NCI-H1930 (cell line): Measurements from ENCODE around the gene FAF1.
"Not testable (repeated sequence)": the region's sequence is repeated elsewhere in the genome, so short reads cannot be mapped to it uniquely, and the experiment has no call there.

ENCODE experiments used
- DNase-seq, 2 experiments: peaks; one replicate each; lab custom pipeline; 2025; lab: John Stamatoyannopoulos, UW

FAF1 gene

DNA sequence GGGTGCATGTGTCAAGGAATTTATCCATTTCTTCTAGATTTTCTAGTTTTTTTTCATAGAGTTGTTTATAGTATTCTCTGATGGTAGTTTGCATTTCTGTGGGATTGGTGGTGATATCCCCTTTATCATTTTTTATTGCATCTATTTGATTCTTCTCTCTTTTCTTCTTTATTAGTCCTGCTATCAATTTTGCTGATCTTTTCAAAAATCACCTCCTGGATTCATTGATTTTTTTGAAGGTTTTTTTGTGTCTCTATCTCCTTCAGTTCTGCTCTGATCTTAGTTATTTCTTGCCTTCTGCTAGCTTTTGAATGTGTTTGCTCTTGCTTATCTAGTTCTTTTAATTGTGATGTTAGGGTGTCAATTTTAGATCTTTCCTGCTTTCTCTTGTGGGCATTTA lies 52.5 kb downstream of the FAF1 start:
- not testable (repeated sequence) for DNase-seq

DNA sequence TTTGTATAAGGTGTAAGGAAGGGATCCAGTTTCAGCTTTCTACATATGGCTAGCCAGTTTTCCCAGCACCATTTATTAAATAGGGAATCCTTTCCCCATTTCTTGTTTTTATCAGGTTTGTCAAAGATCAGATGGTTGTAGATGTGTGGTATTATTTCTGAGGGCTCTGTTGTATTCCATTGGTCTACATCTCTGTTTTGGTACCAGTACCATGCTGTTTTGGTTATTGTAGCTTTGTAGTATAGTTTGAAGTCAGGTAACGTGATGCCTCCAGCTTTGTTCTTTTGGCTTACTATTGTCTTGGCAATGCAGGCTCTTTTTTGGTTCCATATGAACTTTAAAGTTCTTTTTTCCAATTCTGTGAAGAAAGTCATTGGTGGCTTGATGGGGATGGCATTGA lies 54.0 kb downstream of the FAF1 start:
- not testable (repeated sequence) for DNase-seq

DNA sequence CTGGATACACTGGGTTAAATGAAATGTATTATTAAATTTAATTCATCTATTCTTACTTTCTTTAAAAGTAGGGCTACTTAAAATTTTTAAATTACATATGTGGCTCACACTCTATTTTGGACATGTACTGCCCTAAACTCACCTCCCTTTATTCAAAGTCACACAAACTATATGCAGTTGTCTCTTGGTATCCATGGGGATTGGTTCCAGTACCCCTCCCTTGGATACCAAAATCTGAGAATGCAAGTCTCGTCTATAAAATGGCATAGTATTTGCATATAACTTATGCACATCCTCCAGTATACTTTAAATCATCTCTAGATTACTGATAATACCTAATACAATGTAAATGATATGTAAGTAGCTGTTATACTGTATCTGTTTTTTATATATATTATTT lies 57.6 kb downstream of the FAF1 start:
- DNase-seq: no peak

DNA sequence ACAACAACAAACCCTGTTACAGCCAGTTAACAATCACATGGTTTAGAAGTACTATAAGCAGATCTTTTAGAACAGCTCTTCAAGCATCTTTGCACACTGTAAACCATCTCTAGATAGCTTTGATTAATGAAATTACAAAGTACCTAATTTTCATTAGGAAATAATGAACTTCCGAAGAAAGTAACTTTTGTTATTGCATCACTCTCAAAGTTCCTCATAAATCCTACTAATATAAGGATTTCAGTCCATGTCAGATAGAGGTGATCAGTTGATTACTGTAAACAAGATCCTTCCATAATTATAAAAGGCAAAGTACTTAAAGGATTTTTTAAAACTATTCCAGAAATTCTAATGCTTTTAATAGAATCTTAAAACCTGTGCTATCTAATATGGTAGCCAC lies 58.2 kb downstream of the FAF1 start:
- no peak for DNase-seq

DNA sequence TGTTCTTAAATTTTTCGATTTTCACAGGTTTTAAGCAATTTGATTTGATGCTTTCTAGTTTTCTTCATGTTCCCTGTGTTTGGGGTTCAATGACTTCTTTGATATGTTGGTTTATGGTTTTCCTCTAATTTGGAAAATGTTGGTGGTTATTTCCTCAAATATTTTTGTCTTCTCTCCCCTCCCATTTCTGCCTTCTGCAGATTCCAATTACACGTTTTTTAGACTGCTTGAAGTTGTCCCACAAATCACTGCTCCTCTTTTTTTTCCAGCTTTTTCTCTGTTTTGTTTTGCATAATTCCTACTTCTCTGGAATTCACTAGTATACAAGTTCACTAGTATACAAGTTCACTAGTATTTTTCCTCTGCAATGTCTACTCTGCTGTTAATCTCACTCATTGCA lies 61.3 kb downstream of the FAF1 start:
- no peak for DNase-seq

DNA sequence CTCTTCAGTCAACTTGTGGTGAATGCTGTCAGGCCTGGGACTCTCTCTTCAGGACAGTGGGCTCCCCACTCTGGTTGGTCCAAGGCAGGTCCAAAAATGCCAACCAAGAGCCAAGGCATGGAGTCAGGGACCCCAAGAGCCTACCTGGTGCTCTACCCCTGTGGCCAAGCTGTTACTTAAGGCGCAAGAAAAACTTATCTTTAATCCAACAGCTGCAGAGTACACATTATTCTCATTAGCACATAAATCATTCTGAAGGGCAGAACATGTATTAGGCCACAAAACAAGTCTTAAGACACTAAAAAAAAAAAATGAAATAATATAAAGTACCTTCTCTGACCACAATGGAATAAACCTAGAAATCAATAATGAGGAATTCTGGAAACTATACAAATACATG lies 65.7 kb downstream of the FAF1 start:
- no peak for DNase-seq

DNA sequence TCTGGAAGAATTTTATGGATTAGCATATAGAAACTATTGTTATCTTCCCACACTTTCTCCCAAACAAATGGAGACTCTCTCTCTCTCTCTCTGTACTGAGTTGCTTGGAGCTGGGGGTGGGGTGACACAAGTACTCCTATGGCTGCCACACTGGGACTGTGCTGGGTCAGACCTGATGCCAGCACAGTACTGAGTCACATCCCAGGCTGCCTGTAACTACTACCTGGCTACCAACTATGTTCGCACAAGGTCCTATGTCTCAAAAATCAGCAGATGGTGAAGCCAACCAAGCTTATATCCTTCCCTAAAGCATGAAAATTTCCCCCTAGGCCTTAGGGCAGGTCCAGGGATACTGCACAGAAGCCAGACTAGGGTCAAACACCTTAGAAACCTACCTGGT lies 66.6 kb downstream of the FAF1 start:
- no peak for DNase-seq

DNA sequence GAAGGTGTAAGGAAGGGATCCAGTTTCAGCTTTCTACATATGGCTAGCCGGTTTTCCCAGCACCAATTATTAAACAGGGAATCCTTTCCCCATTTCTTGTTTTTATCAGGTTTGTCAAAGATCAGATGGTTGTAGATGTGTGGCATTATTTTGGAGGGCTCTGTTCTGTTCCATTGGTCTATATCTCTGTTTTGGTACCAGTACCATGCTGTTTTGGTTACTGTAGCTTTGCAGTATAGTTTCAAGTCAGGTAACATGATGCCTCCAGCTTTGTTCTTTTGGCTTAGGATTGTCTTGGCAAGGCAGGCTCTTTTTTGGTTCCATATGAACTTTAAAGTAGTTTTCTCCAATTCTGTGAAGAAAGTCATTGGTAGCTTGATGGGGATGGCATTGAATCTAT lies 72.5 kb downstream of the FAF1 start:
- not testable (repeated sequence) for DNase-seq

DNA sequence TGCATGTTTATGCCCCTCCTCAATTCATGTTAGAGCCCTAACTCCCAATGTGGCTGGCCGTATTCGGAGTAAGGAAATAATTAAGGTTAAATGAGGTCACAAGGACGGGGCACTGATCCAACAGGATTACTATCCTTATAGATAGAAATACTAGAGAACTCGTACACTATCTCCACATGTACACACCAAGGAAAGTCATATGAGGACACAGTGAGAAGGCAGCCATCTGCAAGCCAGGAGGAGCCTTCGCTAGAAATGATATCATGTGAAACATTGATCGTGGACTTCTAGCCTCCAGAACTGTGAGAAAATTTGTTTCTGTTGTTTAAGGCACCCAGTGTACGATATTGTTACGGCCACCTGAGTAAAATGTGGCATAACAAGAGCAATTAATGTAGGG lies 79.7 kb downstream of the FAF1 start:
- DNase-seq: no peak

DNA sequence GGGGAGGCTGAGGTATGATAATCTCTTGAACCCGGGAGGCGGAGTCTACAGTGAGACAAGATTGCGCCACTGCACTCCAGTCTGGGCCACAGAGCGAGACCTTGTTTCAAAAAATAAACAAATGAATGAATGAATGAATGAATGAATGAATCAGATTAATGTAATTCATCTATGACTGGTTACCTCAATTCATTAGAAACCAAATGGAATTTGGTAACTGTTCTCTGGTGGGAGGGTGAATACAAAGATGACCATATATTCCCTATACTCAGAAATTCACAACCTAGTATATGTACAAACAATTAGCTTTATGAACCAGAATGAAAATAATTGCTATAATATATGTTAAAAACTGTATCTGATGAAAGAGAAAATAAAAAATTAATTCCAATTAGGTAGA lies 80.9 kb downstream of the FAF1 start:
- DNase-seq: no peak

DNA sequence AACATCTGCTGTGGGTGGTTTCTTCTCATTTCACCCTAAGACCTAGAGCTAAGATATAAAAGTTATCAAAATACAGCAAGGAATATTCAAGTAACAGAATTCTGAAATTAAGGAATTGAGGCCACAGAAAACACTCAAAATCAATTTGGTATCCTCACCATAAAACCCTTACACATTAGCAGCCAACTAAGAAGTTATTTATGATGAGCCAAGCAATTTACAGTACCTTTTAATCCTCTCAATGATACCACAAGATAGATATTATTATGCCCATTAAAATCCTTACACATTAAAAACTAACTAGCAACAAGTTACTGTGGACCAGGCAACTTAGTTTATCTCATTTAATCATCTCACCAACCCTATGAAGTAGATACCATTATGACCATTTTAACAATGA lies 81.6 kb downstream of the FAF1 start:
- no peak for DNase-seq

DNA sequence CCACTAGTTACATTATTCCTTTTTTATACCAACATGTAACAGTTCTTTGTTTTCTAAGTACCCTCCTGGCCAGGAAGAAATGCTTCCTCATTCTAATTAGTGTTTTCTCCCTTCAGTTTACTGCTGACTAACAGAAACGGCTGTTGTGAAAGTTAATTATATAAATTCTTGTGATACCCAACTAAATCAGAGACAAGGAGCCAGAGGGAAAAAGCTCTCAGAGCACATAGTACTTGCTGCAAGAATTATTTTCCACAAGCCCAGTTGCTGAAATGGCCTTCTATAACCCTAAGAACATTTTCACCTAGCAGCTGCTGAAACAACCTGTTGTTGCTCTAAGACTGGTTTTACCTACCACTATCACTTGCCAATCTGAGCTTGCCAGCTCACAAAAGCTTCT lies 82.4 kb downstream of the FAF1 start:
- no peak for DNase-seq

DNA sequence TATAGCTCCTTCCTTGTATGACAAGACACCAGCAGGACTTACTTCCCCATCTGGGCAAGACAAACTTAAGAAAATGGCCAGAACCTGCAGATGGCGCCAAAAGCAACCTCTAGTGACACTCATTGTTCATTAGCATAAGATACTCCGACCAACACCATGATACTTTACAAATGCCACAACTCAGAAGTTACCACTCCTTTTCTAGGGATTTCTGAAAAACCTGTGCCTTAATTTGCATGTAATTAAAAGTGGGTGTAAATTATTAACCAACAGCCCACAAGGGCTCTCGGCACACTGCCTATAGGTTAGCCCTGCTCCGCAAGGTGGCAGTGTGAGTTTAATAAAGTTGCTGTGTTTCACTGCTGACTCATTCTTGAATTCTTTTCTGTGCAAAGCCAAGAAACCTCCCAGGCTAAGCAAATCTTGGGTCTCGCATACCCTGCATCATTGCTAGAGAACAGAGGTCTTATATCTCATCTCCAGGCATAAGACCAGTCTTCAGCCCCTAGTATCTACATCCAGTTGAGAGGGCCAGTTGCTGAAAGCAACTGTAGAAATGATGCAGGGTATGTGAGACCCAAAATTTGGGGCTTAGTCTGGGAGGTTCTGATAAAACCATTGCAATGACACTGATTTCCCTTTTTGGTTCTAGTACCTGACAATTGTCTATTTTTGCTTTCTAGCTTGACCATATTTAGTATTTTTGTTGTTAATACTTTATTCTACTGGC lies 86.4 kb downstream of the FAF1 start:
- DNase-seq: peak; percentile 2 to 26

DNA sequence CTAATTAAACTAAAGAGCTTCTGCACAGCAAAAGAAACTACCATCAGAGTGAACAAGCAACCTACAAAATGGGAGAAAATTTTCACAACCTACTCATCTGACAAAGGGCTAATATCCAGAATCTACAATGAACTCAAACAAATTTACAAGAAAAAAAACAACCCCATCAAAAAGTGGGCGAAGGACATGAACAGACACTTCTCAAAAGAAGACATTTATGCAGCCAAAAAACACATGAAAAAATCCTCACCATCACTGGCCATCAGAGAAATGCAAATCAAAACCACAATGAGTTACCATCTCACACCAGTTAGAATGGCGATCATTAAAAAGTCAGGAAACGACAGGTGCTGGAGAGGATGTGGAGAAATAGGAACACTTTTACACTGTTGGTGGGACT lies 95.2 kb downstream of the FAF1 start:
- DNase-seq: not testable (repeated sequence)

DNA sequence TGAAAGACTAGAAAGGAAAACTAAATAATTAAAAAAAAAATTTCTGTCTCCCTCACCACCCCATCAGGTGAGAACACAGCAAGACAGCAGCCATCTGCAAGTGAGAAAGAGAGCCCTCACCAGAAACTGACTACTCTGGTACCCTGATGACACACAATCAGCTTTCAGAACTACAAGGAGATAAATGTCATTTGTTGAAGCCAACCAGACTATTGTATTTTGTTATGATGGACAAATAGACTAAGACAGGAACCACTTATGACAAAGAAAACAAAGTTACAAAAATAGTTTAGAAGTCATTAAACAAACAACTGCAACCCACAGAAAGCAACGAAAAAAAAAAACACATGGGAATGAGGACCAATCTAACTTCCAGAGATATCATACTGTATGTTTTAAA lies 98.3 kb downstream of the FAF1 start:
- DNase-seq: no peak

DNA sequence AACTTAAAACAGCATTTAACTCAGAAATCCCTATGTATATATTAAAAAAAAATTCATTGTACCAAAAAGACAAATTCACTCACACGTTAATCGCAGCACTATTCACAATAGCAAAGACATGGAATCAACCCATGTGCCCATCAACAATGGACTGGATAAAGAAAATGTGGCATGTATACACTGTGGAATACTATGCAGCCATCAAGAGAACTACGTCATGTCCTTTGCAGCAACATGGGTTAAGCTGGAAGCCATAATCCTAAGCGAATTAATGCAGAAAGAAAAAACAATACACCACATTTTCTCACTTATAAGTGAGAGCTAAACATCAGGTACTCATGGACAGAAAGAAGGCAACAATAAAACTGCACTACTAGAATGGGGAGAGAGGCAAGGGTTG lies 99.4 kb downstream of the FAF1 start:
- no peak for DNase-seq

DNA sequence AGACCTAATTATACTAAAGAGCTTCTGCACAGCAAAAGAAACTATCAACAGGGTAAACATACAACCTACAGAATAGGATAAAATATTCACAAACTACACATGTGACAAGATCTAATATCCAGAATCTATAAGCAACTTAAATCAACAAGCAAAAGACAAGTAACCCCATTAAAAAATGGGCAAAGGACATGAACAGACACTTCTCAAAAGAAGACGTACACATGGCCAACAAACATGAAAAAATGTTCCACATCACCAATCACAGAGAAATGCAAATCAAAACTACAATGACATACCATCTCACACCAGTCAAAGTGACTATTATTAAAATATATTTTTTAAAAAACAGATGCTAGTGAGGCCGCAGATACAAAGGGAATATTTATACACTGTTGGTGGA lies 99.8 kb downstream of the FAF1 start:
- no peak for DNase-seq

DNA sequence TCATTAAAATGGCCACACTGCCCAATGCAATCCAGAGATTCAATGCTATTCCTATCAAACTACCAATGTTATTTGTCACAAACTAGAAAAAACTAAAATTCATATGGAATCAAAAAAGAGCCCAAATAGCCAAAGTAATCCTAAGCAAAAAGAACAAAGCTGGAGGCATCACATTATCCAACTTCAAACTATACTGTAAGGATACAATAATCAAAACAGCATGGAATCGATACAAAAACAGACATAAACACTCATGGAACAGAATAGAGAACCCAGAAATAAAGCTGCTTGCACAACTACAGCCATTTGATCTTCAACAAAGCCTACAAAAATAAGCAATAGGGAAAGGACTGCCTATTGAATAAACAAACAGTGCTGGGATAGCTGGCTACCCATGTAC lies 100.4 kb downstream of the FAF1 start:
- DNase-seq: no peak

DNA sequence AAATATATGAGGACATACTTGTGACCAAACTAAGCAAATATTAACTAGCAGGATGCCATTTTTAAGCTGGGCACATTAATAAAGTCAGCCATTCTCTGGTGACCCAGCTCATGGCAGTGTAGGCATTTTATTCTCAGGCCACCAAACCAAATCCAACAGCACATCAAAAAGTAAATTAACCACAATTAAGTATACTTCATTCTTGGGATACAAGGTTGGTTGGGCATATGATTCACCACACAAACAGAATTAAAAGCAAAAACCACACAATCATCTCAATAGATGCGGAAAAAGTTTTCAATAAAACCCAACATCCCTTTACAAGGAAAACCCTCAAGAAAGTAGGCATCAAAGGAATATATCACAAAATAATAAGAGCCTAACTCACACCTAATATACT lies 101.3 kb downstream of the FAF1 start:
- DNase-seq: no peak

DNA sequence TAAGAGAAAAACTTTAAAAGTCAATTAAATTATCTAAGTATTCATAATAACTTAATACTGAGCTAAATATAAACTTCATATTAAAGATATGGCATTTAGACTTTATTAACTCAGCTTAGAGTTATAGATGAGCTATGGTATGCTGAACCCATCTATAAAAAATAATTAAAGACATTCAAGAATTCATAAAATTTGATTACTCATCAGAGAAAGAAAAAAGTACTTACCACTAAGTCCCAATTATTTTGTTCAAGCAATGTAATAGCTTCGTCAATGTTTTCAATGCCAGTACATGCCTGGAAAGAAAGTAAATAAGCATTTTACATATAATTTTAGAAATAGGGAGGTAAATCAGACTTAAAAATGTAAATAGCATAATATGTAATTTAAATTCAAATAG lies 102.4 kb downstream of the FAF1 start:
- no peak for DNase-seq

DNA sequence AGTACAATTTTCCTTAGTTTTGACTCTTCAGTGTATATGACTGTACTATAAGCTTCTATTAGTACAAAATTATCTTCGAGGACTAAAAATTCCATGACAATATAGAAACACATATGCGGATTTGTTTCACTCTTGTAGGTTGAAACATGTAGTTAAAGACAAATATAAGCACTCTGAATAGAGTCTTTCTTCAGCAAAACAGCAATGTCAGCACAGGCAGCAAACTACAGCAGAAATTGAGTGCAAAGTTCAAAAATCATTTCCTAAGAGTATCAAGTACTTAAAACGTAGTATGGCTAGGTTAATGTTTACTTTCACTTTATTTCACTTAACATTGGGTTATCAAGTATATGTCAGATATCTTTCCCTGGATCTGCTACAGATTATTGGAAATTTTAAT lies 106.7 kb downstream of the FAF1 start:
- no peak for DNase-seq

DNA sequence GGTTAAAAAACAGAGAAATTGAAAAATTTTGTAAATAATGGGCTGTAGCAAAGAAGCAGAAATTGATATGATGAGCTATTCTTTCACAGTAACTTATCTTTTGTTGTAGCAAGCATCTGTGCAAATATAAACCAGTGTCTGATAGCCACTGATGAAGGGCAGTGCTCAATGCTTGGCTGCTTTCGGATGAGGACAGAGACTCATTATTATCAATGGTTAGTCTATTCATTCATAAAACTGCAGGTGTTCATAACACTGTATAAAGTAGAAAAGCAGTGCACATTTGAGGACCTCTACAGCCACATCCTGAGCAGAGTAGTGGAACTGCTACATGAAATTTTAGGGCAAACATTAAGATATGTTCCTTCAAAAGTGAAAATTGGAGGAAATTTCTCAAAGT lies 107.2 kb downstream of the FAF1 start:
- peak; percentile 69 to 89 for DNase-seq

DNA sequence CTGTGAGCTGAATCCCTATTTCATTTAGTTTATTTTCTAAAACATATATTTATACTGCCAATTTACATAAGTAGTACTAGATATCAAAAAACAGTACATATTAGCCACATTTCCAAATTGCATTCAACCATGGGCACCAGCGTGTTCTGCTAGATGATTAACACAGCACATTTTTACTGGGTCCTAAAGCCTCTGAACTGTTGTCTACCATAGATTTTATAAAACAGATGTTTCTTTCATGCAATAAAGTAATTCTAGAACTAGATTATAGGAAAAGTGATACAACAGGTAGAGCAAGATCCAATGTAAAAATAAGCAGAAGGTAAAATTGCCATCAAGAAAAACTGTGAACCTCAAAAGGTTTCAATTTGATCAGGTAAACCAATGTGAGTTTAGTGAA lies 108.6 kb downstream of the FAF1 start:
- no peak for DNase-seq

DNA sequence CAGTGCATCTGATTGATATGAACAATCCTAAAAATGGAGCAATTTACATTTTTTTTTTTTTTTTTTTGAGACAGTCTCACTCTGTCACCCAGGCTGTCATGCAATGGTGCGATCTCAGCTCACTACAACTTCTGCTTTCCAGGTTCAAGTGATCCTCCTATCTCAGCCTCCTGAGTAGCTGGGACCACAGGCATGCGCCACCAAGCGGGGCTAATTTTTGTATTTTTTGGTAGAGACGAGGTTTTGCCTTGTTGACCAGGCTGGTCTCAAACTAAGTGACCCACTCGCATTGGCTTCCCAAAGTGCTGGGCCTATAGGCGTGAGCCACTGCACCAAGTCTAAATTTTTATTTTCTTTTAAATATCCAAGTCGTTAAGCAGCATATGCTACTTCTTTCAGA lies 109.0 kb downstream of the FAF1 start:
- no peak for DNase-seq

DNA sequence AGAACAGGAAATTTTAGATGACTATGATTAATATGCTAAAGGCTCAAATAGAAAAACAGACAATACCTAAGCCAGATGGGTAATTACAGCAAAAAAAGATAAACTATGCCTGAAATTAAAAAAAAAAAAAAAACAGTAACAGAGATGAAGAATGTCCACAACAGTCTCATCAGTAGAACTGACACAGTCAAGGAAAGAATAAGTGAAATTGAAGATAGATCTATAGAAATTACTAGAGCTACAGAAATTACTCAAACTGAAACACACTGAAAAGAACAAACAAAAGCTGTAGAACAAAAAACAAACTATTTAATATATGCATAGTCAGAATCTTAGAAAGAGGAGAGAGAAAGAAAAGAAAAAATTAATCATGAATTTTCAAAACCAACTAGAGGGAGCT lies 112.8 kb downstream of the FAF1 start:
- no peak for DNase-seq
